Measurements from ENCODE around the gene RAB27A. TPM values are rescaled to one million over a fixed set of nuclear protein-coding genes. Genes with fewer than 3 reads are reported as not detected.

Gene RAB27A
- total and polyA plus RNA-seq, 2 experiments from 2014 or later = 3.2 to 5.8 TPM

GRCh38 chr15:55266547-55266946 lies 23.1 kb downstream of the RAB27A start:
- no peak overlapping the region for H3K27ac Mint-ChIP-seq
- no peaks in the 10 kb centered on the region for H3K4me1 Mint-ChIP-seq
- Histone ChIP-seq H3K4me1 (ENCODE audit: insufficient read depth) (no peaks in the 10 kb centered on the region), H3K4me3 (no peak overlapping the region), H3K27me3 (ENCODE audit: insufficient read depth) (no peaks in the 10 kb centered on the region), H3K36me3 (ENCODE audit: insufficient read depth) (no peaks in the 10 kb centered on the region), H3K4me2 (no peak overlapping the region), H3K9me2 (ENCODE audit: insufficient read depth) (no peaks in the 10 kb centered on the region), H3K79me2 (replicated peaks; ENCODE audit: insufficient read depth) (no peaks in the 10 kb centered on the region), H4K20me1 (replicated peaks; ENCODE audit: insufficient read depth) (no peaks in the 10 kb centered on the region), H3K27ac (ENCODE audit: low read depth) (no peak overlapping the region), H3F3A (replicated peaks; ENCODE audit: low read depth) (no peaks in the 10 kb centered on the region), H2AFZ (no peak overlapping the region)
- H3K27me3 Mint-ChIP-seq (ENCODE audit: insufficient read depth, low read depth, poor library complexity) = peaks cover 3% of the 10 kb centered on the region
- H3K9me3 Mint-ChIP-seq = no peaks in the 10 kb centered on the region
- no peak for TF ChIP-seq REST (IDR thresholded peaks at IDR 0.05; ENCODE audit: unreplicated experiment)
- no peak for TF ChIP-seq ZNF331 (CRISPR knock-in tag; IDR thresholded peaks at IDR 0.05; ENCODE audit: low read depth)
- no peak for TF ChIP-seq ZNF462 (CRISPR knock-in tag; IDR thresholded peaks at IDR 0.05)
- TF ChIP-seq JUNB (IDR thresholded peaks at IDR 0.05; ENCODE audit: unreplicated experiment) = no peak
- no peak for TF ChIP-seq ZNF114 (CRISPR knock-in tag; IDR thresholded peaks at IDR 0.05)
- TF ChIP-seq CREB1 (CRISPR knock-in tag; IDR thresholded peaks at IDR 0.05; ENCODE audit: low read depth) = no peak
- no peak for TF ChIP-seq CTCF (conservative IDR thresholded peaks at IDR 0.05; ENCODE audit: low read depth in 2 of 2)
- TF ChIP-seq POLR2AphosphoS5 (IDR thresholded peaks at IDR 0.05; ENCODE audit: low read depth) = no peak
- TF ChIP-seq EZH2 (IDR thresholded peaks at IDR 0.05; ENCODE audit: low read depth, unreplicated experiment) = no peak
- TF ChIP-seq EZH2phosphoT487 (IDR thresholded peaks at IDR 0.05; ENCODE audit: unreplicated experiment) = no peak
- TF ChIP-seq ETS1 (IDR thresholded peaks at IDR 0.05) = no peak
- TF ChIP-seq STAT1 (IDR thresholded peaks at IDR 0.05; ENCODE audit: unreplicated experiment) = no peak
- TF ChIP-seq NANOG (IDR thresholded peaks at IDR 0.05; ENCODE audit: borderline replicate concordance) = no peak
- no peaks in the 10 kb centered on the region for H3K36me3 Mint-ChIP-seq (ENCODE audit: low read depth)
- H3K4me3 Mint-ChIP-seq = no peak overlapping the region
- ATAC-seq (no peak), DNase-seq (ENCODE audit: low spot score) (no peak)
